Esophagus squamous epithelium (tissue), 5 donors: ENCODE measurements around the gene GUCY2D. TPM values are rescaled to one million over a fixed set of nuclear protein-coding genes. Genes with fewer than 3 reads are reported as not detected.

ENCODE experiments used
- DNase-seq: peaks from one replicate; lab custom pipeline; 2025; lab: John Stamatoyannopoulos, UW
- H3K27ac ChIP-seq, 4 donors: fragments of 200-600 bp; sonication (generic); one replicate each; pipeline ENCODE4 v1.5.1; 2016 to 2019; ENCODE audit warnings: mild to moderate bottlenecking in 1 of 4
- H3K27me3 ChIP-seq, 4 donors: fragments of 200-600 bp; sonication (generic); 1 replicate in 3 of 4; 2 replicates in 1 of 4; pipeline versions ENCODE4 v1.5.1 to v1.6.0; 2017 to 2021; ENCODE audit warnings: antibody characterized with exemption in 1 of 4
- H3K36me3 ChIP-seq, 3 donors: fragments of 200-600 bp; sonication (generic); one replicate each; pipeline ENCODE4 v1.5.1; 2016 to 2019
- H3K4me1 ChIP-seq, 3 donors: fragments of 200-600 bp; sonication (generic); one replicate each; pipeline ENCODE4 v1.5.1; 2017 to 2019
- H3K4me3 ChIP-seq, 4 donors: fragments of 200-600 bp; sonication (generic); 1 replicate in 3 of 4; 2 replicates in 1 of 4; pipeline ENCODE4 v1.5.1; 2016 to 2019; ENCODE audit warnings: mild to moderate bottlenecking in 2 of 4, moderate library complexity in 1 of 4
- H3K9me3 ChIP-seq, 3 donors: fragments of 200-600 bp; sonication (generic); one replicate each; pipeline ENCODE4 v1.5.1; 2016 to 2019
- POLR2A ChIP-seq, 4 donors: fragments of 450-650 bp; IDR thresholded peaks; one replicate each; pipeline ENCODE4 v1.6.1; 2017; ENCODE audit warnings: antibody characterized with exemption in 4 of 4, mild to moderate bottlenecking in 4 of 4, moderate library complexity in 3 of 4
- WGBS, 2 donors: methylation state at CpG; one replicate each; pipeline ENCODE4 v1.1.5; 2018; 5-methylcytosine and 5-hydroxymethylcytosine counted together
- intact Hi-C: fragments of 100-400 bp; cut with DNase I; formaldehyde crosslinking; loops from one replicate; pipeline ENCODE4 v1.15.0; 2022
- total RNA-seq, 4 donors: library from RNA; depleted of rRNA; stranded (reverse); fragments of >200 nt; gene quantifications; one replicate each; pipeline ENCODE4 v1.1.0, GENCODE V29; 2016
- TF ChIP-seq, protein P1 (sequence below), 6 experiments: fragments of 450-650 bp in 4 of 6; fragments of 200-600 bp in 2 of 6; sonication (generic) in 2 of 6; IDR thresholded peaks; one replicate each; pipeline ENCODE4 v1.5.1; 2016 to 2019; ENCODE audit warnings: antibody characterized with exemption in 6 of 6, mild to moderate bottlenecking in 4 of 6, moderate library complexity in 4 of 6
- donor health status: DM: yes; HTN: yes; CAD: no.

GUCY2D gene
- total RNA-seq, 4 donors from 2014 or later: not detected

DNA sequence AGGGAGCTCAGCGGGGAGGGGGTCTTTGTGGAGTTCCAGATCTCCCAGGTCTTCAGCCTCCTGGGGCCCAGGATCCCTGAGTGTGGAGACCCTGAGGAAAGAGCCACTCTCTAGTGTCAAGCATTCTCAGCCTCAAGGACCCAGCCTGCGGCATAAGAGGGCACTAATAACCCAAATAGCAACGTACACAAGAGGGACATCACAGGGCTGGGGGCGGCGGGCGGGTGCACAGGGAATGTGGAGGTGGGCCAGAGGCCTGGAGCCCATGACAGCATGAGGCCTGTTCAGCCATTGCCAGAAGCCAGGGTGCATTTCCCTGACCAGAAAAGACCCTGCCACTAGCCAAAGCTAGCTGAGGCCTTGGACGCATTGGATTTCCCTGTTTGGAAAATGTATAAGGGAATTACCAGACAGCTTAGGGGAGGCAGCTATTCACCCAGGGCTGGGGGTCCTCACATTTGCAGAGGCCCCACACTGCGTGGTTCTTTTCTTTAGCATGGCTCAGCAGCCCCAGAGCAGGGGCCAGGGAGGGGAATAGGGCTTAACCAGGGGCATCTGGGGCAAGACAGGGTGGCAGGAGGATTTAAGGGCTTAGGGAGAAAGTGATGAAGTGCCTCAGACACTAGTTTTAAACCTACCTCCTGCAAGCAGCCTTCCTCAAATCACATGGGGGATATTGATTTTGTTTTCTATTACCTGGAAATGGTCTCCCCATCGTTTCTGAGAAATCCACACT is 22.9 kb downstream of the GUCY2D start:
- intact Hi-C loops: no loop called here
- WGBS, 2 donors: 79 to 88% methylated on average over 6 to 9 of the region's 9 CpGs
- DNase-seq: no peak

GRCh38 chr17:8029121-8029520 is 26.7 kb downstream of the GUCY2D start:
- Histone ChIP-seq H3K27me3 (peaks cover 0 to 49% (median 0%) of the 10 kb centered on the region in 4 donors), H3K4me1 (peaks cover 0 to 15% (median 6%) of the 10 kb centered on the region in 3 donors), H3K36me3 (no peaks in the 10 kb centered on the region), H3K4me3 (no peak overlapping the region), H3K9me3 (no peaks in the 10 kb centered on the region), H3K27ac (no peak overlapping the region)
- no peak for DNase-seq
- TF ChIP-seq, protein P1, sequence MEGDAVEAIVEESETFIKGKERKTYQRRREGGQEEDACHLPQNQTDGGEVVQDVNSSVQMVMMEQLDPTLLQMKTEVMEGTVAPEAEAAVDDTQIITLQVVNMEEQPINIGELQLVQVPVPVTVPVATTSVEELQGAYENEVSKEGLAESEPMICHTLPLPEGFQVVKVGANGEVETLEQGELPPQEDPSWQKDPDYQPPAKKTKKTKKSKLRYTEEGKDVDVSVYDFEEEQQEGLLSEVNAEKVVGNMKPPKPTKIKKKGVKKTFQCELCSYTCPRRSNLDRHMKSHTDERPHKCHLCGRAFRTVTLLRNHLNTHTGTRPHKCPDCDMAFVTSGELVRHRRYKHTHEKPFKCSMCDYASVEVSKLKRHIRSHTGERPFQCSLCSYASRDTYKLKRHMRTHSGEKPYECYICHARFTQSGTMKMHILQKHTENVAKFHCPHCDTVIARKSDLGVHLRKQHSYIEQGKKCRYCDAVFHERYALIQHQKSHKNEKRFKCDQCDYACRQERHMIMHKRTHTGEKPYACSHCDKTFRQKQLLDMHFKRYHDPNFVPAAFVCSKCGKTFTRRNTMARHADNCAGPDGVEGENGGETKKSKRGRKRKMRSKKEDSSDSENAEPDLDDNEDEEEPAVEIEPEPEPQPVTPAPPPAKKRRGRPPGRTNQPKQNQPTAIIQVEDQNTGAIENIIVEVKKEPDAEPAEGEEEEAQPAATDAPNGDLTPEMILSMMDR (IDR thresholded peaks at IDR 0.05): no peak
- TF ChIP-seq POLR2A (IDR thresholded peaks at IDR 0.05): no peak
- intact Hi-C loops: no loop called here
- 34 to 54% methylated on average over 4 of the region's 5 CpGs for WGBS, 2 donors

More for the DNA sequence above, 22.9 kb downstream of the GUCY2D start:
- TF ChIP-seq, protein P1 (IDR thresholded peaks at IDR 0.05): no peak
- no peak for TF ChIP-seq POLR2A (IDR thresholded peaks at IDR 0.05)
- Histone ChIP-seq H3K27me3 (peaks cover 0 to 24% (median 0%) of the 10 kb centered on the region in 4 donors), H3K27ac (no peak overlapping the region), H3K4me3 (no peak overlapping the region), H3K9me3 (no peaks in the 10 kb centered on the region), H3K4me1 (peaks cover under 1 to 10% (median 6%) of the 10 kb centered on the region in 3 donors), H3K36me3 (no peaks in the 10 kb centered on the region)

- TF ChIP-seq POLR2A (IDR thresholded peaks at IDR 0.05): no peak
- TF ChIP-seq, protein P1 (IDR thresholded peaks at IDR 0.05): no peak
- peaks cover 0 to 19% (median 6%) of the 10 kb centered on the region in 3 donors for H3K4me1 ChIP-seq
- no peak overlapping the region for H3K4me3 ChIP-seq
- intact Hi-C loops: no loop called here
- H3K27ac ChIP-seq: no peak overlapping the region
- peaks cover 0 to 57% (median 0%) of the 10 kb centered on the region in 4 donors for H3K27me3 ChIP-seq
- DNase-seq: no peak
- no peaks in the 10 kb centered on the region for H3K9me3 ChIP-seq
- 72 to 88% methylated on average over 5 to 6 of the region's 6 CpGs for WGBS, 2 donors
- no peaks in the 10 kb centered on the region for H3K36me3 ChIP-seq
Measured at GRCh38 chr17:8031261-8031661, 28.8 kb downstream of the GUCY2D start.

GRCh38 chr17:8031950-8032349 is 29.5 kb downstream of the GUCY2D start:
- WGBS, 2 donors: 92 to 95% methylated on average over 1 of the region's 1 CpG
- H3K4me3 ChIP-seq: no peak overlapping the region
- no peak for DNase-seq
- no peak overlapping the region for H3K27ac ChIP-seq
- H3K9me3 ChIP-seq: no peaks in the 10 kb centered on the region
- intact Hi-C loops: no loop called here
- peaks cover 0 to 57% (median 0%) of the 10 kb centered on the region in 4 donors for H3K27me3 ChIP-seq
- H3K4me1 ChIP-seq: peaks cover 0 to 19% (median 6%) of the 10 kb centered on the region in 3 donors
- TF ChIP-seq, protein P1 (IDR thresholded peaks at IDR 0.05): no peak
- no peak for TF ChIP-seq POLR2A (IDR thresholded peaks at IDR 0.05)
- no peaks in the 10 kb centered on the region for H3K36me3 ChIP-seq

DNA sequence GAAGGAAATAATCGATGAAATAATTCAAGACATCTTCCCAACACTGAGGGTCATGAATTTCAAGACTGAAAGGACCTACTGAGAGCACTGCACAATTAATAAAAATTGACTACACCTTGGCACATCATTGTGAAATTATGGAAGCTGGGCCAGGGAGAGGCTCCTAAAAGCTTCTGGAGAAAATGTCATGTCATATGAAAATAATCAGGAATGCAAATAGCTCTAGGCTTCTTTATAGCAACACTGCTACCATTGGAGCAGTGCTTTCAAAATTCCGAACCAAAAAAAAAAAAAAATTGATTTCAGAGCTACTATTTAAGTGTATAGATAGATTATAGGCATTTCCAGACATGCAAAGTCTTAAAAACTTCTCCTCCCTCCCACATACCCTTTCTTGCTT is 30.0 kb downstream of the GUCY2D start:
- TF ChIP-seq POLR2A (IDR thresholded peaks at IDR 0.05): no peak
- TF ChIP-seq, protein P1 (IDR thresholded peaks at IDR 0.05): no peak
- no peaks in the 10 kb centered on the region for H3K9me3 ChIP-seq
- intact Hi-C loops: no loop called here
- no peaks in the 10 kb centered on the region for H3K36me3 ChIP-seq
- WGBS, 2 donors: 48 to 59% methylated on average over 2 of the region's 2 CpGs
- no peak for DNase-seq
- peaks cover 0 to 19% (median 6%) of the 10 kb centered on the region in 3 donors for H3K4me1 ChIP-seq
- no peak overlapping the region for H3K27ac ChIP-seq
- H3K4me3 ChIP-seq: no peak overlapping the region
- peaks cover 0 to 60% (median 0%) of the 10 kb centered on the region in 4 donors for H3K27me3 ChIP-seq
